Right forelimb (tissue), 1 donor: Measurements from ENCODE around the gene TRIM71.

Source experiments
- DNase-seq: peaks from one replicate; pipeline ENCODE4 v3.0.0-alpha.2; 2018

TRIM71 gene

DNA sequence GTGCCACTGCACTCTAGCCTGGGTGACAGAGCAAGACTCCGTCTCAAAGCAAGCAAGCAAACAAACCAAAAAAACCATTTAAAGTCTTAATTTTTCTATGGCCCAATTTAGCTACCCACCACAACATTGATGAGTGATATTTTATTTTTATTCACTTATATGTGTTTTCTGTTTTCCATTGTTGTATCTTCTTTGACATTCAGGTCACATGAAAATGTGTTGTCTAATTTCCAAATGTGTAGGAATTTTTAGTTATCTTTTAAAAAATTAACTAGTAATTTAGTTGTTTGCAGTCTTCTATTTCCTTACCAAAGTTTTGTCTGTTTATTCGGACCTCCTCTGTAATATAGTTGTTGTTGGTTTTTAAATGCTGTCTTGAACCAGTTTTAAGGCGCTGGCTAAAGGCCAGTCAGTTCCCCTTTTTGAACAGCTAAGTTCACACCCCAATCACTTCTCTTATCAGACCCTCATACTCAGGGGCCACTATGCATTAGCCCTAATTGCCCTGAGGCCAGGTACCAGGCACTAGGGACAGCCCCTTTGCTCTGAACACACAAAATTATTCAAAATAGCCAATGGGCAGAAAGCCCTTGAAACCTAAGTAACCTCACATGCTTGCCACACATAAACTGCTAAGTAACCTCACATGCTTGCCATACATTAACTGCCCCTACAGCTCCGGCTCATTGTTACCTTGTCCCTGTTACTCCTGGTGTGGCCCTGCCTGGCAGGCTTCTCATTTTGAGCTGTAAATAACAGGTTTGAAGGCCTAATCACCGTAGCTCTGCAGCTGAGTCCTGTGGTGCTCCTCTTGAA, 129.4 kb downstream of the TRIM71 start:
- DNase-seq = no peak
